Activated T-cell treated with anti-CD3 and anti-CD28 coated beads, Interleukin-2, amount 50 U/mL, for 48 hours (primary cell): ENCODE results near the gene E2F7.
A peak's percentile ranks its signal among the peaks of the same experiment; 100 is the strongest.

Experiments
- DNase-seq, 2 experiments: peaks; one replicate each; pipeline ENCODE4 v3.0.0-alpha.2; 2020

Gene E2F7

GRCh38 chr12:77010691-77011548 is 54.4 kb downstream of the E2F7 start:
- peak; percentile 80 for DNase-seq

DNA sequence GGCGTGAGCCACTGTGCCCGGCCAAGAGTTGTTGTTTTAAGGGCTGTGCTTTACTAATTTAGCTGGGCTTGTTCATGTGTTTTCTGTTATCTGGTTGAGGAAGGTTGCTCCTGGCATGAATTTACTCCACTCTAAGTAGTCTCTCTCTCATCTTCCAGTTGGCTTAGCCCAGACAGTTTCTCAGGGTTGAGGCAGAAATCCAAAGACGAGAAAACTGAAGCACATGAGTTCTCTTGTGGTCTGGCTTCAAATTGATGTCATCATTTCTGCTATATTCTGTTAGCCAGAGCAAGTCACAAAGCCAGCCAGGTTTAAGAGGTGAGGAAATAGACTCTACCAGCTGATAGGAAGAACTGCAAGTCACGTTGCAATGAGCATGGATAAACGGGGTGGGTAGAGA is 57.9 kb downstream of the E2F7 start:
- no peak for DNase-seq

- no peak for DNase-seq
These were observed 59.7 kb downstream of the E2F7 start for GRCh38 chr12:77005611-77006098.

GRCh38 chr12:77003914-77004313 is 61.5 kb downstream of the E2F7 start:
- DNase-seq, result no peak

DNA sequence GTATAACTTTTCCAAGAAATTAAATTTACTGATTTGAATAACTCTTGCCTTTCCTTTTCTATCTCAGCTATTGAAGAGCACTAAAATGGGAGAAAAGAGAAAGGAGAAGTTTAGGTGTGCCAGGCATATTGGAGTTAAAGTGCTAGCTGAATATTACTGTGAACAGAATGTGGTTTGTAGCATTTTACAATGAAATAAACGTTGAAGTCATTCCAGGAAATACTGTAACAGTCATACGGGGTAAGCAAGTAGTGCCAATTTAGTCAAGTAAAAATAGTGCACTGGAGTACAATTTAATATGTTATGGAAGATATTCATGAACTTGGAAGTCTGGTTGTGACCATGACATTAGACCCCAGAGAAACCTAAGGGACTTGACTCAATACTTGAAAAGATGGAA is 62.1 kb downstream of the E2F7 start:
- DNase-seq, result no peak

- DNase-seq, result no peak
These were observed 63.0 kb downstream of the E2F7 start for GRCh38 chr12:77002382-77002781.

- no peak for DNase-seq
These were observed 64.1 kb downstream of the E2F7 start for GRCh38 chr12:77001276-77001675.

DNA sequence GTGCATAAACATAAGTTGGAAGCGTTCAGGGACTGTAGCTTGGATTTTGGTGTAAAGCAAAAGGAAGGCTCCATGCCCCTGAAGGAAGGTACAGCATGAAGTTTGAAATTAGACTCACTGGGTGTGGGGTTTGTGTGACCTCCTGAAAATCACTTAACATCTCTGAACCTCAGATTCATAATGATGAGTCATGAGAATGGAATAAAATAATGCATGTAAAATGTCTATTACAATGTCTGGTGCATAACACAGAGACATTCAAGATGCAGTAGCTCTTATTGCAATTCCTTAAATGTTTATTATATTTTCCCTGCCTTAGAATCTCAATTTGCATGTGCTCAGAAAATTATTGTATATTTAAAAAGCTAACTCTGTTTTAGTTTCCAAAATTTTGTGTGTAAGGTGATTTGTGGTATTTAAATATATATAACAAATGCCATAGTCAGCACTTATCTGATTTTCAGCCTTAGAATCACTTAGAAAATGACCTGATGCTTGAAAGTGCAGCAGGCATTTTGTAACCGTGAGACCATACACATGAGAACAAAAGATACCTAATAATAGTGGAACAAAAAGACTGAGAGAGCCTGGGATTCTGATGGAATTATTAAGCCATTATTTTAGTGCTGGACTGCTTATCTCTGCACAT is 66.3 kb downstream of the E2F7 start:
- DNase-seq, result no peak

- DNase-seq, result no peak
These were observed 67.0 kb downstream of the E2F7 start for GRCh38 chr12:76998386-76998785.

DNA sequence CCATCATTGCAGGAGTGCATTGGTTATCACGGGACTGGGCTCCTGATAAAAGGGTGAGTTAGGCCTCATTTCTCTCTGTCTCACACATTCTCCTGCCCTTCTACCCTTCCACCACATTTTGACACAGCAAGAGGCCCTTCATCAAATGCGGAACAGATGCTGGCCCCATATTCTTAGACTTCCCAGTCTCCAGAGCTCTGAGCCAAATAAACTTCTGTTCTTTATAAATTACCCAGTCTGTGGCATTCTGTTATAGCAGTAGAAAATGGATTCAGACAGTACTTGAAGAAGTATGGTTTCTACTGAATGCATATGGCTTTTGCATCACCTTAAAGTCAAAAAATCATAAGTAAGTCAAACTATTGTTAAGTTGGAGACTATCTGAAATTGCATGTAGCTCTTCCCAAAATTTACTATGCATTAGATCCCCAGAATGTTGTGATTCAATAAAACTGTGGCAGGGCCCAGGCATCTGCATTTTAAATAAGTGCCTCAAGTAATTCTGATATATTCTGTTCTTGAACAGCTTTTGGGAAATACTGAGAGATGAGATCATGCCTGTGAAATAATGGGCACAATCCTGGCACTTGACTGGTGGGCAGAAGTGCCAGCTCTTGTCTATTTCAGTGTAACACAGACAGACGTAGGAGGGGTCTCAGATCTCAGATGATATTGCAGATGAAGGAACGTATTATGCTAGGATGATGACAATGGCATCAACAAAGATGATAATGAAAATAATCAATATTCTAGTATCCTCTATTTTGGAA is 68.2 kb downstream of the E2F7 start:
- no peak for DNase-seq

DNA sequence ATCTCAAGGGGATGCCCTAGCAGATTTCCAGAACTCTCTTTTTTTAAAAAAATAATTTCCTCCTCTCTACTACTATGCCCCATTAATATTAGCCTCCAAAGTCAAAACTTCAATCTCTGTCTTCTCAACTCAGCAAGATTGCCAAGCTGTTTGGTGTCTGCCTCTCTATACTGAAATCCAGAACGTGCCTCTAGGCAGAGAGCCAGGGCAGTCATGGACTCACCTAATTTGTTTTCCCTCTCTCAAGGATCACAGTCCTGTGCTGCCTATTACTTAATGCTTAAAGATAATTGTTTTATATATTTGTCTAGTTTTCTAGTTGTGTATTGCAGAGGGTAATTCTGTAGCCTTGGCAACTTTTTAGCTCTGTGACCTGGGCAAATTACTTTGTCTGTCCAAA is 74.7 kb downstream of the E2F7 start:
- DNase-seq, result no peak

DNA sequence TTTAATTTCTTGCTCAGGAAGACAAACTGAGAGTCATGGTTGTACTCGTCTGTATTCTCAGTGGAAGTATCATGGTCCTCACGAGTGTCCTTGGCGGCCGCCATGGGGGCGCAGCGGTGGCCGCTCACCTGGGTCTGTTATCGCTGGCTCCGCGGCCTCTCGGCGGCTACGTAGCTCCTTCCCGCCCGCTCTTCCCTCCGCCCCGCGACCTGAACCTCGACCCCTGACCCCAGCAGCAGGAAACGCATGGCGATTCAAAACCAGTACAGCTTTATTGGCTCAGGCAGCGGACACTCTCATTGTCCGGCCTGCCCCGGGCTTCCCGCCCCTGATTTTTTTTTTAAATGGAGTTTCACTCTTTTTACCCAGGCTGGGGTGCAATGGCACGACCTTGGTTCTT is 80.8 kb downstream of the E2F7 start:
- DNase-seq, result no peak

GRCh38 chr12:76983420-76983819 is 81.9 kb downstream of the E2F7 start:
- no peak for DNase-seq

DNA sequence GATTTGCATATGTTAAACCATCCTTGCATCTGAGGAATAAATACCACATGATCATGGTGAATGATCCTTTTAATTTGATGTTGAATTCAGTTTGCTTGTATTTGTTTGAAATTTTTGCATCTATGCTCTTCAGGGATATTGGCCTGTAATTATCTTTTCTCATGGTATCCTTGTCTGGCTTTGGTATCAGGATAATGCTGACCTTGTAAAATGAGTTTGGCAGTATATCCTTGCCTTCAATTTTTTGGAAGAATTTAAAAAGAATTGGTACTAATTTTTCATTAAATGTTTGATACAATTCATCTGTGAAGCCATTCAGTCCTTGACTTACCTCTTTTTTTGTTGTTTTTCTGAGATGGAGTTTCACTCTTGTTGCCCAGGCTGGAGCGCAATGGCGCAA is 85.2 kb downstream of the E2F7 start:
- no peak for DNase-seq

- no peak for DNase-seq
These were observed 88.5 kb downstream of the E2F7 start for GRCh38 chr12:76976777-76977382.
